HG02885 (cell line): ENCODE data around the gene PAX8.

Experiments
- ATAC-seq: cut with Tn5 transposase; IDR thresholded peaks from one replicate; pipeline ENCODE4 v1.9.1; 2021; ENCODE audit warnings: mild to moderate bottlenecking; ENCODE audit not compliant: unreplicated experiment, poor library complexity

PAX8 gene

DNA sequence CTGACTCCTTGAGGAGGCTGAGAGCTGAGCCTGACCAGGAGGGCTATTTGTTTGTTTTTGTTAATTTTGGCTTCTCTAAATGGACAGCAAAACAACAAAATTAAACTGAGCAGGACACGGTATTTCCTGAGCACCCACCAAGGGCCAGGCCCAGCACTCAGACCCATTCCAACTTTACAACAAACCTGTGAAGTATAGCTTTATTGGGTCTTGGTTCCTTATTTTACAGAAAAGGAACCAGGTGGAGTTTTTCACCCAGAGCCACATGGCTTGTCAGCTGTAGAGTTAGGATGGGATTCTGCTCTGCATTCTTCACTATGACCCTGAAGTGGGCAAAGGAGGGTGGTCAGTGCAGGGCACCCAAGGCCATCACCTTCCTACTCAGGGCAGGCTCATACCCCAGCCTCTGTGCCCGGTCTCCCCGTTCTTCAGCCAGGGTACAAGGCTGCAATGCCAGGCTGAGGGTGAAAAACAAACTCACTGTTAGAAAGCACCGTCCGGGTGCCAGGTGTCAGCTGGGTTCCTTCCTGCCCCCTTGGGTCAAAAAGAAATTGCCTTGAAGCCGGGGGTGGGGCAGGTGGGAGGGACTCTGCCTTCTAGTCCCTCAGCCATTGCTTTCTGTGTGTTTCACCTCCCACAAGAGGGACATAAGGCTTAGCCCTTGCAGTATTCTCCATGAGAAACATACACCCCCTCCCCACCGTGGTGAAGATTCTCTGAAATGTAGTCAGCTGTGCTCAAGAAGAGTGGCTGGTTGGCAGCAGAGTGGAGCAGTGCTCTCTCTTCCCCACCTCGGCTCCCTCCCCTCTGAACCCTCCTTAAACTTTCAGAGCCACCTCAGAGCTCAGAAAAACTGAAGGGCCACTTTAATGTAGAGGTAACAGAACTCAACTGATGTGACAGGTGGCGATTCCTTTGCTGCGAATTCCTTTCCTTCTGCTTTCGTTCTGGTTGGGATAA is 102.7 kb downstream of the PAX8 start:
- no peak for ATAC-seq

DNA sequence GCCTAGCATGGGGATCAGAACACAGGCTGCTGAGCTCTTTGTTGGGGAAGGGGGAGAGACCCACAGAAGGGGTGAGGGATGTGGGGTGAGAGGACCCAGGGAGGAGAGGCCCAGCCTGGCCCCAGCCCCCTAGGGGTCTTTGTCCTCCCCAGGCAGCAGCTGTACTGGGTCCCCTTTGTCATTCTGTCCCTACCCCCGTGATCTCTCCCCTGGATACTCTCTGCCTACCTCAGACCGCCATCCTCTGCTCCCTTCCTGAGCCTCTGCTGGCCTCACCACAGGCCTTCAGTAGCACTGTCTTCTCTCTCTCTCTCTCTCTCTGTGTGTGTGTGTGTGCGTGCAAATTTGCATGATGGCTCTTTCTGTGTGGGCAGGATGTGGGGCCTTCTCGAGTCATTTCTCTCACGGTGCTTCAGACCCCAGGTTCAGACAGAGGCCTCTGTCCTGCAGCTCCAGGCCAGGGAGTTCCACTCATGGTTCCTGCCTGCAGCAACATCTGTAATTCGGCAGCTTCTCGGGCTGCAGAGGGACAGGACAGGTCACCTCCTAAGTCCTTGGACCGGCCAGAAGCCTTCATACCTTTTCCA is 103.6 kb downstream of the PAX8 start:
- ATAC-seq = peak; percentile 73

GRCh38 chr2:113174376-113174750 is 104.4 kb downstream of the PAX8 start:
- no peak for ATAC-seq

DNA sequence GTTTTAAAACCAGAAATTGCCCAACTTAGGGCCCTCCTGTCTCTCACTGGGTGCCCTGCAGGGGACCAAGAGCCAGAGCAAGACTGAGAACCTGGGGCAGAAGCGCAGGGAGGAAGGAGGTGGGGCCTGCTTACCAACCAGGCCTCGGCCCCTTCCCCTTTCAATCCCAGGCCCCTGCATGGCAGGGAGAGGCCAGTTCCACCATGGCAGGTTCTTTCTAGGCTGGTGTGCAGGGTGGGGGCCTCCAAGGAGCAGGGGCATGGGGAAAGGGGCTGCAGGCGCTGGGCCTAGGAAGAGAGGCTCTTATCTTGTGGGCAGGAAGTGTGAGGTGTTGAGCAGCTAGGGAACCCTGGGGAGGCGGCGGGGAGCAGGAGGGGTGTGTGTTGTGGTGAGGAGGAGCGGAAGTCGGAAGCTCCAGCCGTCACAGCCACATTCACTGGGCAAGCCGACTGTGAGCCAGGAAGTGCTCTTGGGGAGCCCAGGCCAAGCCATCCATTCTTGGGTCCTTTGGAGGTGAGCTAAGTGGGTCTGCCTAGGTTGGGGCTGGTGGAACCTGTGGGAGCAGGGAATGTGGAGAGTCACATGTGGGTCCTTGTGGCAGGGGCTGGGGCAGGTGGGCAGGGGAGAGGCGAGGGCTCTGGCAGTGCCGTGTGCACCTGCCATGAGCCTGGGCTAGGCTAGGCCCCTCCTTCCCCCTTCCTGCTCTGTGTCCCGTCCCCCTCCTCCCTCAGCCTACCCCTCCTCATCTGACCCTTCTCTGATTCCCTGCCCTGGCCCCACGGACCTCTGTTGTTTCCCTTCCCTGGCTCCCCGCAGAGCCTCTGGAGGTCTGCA is 105.0 kb downstream of the PAX8 start, which contains the start of gene PSD4:
PSD4 (plus strand) TSS at position 430 of the 834 bp plus-strand sequence. CDS start 8,486 bp downstream, outside the sequence.
- ATAC-seq = peak; percentile 84

DNA sequence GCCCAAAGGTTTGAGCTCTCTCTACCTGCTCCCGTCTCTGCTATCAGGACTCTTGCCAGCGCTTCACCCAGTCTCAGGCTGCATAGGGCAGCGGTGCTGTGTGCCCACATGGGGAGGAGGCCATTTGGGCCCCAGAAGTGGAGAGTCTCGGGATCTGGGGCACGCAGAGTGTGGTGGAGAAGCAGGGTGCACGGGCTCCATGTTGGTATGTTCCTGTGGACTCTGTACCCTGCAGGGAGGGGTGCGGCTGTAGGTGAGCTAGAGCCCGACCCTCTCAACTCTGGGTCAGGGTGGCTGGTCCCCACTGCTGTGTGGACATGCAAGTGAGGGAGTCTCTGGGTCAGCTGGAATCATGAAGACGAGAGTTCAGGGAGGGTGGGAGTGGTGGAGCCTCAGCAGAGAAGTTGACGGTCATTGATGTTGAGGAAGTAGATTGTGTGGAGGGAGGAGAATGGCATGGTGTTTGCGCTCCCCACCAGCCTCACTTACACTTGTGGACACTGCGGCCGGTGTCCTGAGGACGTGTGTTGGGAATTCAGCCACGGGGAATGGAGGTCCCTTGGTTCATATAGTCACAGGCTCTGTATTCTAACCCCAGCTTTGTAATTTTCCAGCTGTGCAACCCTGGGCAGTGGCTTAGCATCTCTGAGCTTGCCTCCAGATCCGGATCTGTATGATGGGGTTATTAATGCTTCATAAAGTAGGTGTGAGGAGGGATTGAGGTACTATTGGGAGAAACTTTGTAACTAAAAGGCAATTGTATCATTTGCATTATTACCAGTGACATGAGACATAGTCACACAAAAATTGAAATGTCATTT is 105.8 kb downstream of the PAX8 start:
- no peak for ATAC-seq

DNA sequence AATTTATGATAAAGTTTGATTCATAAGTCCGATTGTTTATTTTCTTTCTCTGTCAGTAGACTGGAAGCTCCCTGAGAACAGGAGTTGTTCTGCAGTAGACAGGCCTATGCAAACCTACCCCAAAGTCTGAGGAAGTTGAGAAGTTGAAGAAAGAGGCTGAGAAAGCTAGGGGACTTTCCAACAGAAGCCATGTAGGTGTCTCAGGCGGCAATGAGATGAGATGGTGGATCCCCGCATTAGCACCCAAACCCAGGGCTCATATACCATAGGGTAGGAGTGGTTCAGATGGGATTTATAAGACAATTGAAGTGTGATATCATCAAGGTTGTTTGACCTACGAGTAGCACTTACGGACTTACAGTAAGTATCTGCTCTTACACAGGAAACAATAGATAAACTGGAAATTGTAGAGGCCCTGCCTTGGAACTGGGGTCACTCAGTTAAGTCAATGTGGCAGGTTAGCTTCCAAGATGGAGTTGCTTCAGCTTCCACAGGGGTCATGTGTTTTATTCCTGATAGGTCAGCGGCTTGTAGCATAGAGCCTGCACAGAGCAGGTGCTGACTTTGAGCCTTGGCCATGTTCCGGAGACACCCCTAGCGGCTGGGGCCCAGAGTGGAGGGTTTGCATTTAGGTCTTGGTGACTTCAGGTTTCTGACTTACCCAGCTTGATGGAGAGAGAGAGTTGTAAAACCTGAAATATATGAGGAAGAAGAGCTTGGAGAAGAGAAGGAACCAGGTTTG is 107.2 kb downstream of the PAX8 start:
- ATAC-seq = no peak

DNA sequence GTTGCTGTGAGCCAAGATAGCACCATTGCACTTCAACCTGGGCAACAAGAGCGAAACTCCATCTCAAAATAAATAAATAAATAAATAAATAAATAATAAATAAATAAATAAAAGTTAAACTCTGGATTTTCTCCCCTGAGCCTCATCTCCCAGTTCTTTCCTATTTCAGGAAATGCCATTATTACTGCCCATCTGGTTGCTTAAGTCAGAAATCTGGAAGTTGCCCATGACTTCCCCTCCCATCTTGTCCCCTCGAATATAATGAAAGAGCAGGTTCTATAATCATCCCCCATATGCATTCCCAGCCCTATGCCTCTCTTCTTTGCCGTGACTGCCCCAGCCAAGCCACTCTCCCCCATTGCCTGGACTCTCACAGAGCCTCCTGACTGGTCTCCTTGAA is 109.1 kb downstream of the PAX8 start:
- no peak for ATAC-seq

GRCh38 chr2:113169002-113169530 is 109.7 kb downstream of the PAX8 start:
- no peak for ATAC-seq

DNA sequence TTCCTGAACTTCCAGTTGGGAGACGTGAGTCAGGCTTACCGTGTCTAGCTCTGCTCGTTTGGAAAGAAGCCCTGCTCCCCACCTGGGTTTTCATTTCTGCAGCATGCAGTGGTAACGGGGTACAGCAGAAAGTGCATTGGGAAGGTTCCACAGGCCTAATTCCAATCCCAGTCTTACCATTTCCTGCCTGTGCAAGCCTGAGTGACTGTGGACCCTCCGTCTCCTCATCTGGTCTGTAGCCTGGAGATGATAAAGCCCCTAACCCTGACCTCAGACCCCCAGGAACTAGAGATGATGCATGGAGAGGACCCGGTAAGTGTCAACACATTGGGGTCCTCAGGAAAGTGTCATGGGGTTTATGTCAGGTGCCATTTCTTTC is 110.8 kb downstream of the PAX8 start:
- no peak for ATAC-seq

GRCh38 chr2:113167115-113167932 is 111.4 kb downstream of the PAX8 start:
- ATAC-seq = no peak

DNA sequence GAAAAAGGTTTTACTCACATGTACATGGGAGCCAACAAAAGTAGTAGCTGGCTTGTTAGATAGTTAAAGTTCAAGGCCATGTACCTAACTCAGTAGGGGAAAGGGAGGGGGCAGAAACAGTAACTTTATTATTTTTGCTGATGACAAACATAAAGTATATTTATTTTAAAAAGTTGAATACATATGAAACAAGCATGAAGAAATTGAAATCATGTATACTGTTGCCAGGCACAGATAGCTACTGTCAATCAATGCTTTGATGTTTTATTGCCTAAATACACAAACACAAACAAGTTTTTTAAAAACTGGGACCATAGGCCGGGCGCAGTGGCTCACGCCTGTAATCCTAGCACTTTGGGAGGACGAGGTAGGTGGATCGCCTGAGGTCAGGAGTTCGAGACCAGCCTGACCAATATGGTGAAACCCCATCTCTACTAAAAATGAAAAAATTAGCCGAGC is 112.5 kb downstream of the PAX8 start:
- no peak for ATAC-seq
